ENCODE measurements around the gene CEP72. TPM values are rescaled to one million over a fixed set of nuclear protein-coding genes. Genes with fewer than 3 reads are reported as not detected.

The CEP72 gene
- total RNA-seq, 1 donor from 2014 or later = 27.8 TPM

- peaks cover 4% of the 10 kb centered on the region for H3K9me3 Mint-ChIP-seq
- H3K4me3 Mint-ChIP-seq = peak overlapping the region; percentile 92
- peak; percentile 25 for DNase-seq (ENCODE audit: extremely low spot score, unreplicated experiment)
- peaks cover 22% of the 10 kb centered on the region for H3K4me1 Mint-ChIP-seq (ENCODE audit: unreplicated experiment)
- no peaks in the 10 kb centered on the region for H3K27me3 Mint-ChIP-seq
- peaks cover 30% of the 10 kb centered on the region for H3K36me3 Mint-ChIP-seq
- TF ChIP-seq CTCF (conservative IDR thresholded peaks at IDR 0.05) = no peak
- H3K27ac Mint-ChIP-seq = peak overlapping the region; percentile 90
Observed at GRCh38 chr5:612498-613424, 621 bp downstream of the CEP72 start.

- peaks cover 41% of the 10 kb centered on the region for H3K36me3 Mint-ChIP-seq
- peak; percentile 60 for DNase-seq (ENCODE audit: extremely low spot score, unreplicated experiment)
- peaks cover 17% of the 10 kb centered on the region for H3K4me1 Mint-ChIP-seq (ENCODE audit: unreplicated experiment)
- no peak overlapping the region for H3K27ac Mint-ChIP-seq
- peak overlapping the region; percentile 40 for H3K4me3 Mint-ChIP-seq
- no peak for TF ChIP-seq CTCF (conservative IDR thresholded peaks at IDR 0.05)
- H3K9me3 Mint-ChIP-seq = peaks cover 4% of the 10 kb centered on the region
- no peaks in the 10 kb centered on the region for H3K27me3 Mint-ChIP-seq
Observed at GRCh38 chr5:616484-617039, 4.4 kb downstream of the CEP72 start.

GRCh38 chr5:617896-618295 lies 5.8 kb downstream of the CEP72 start:
- TF ChIP-seq CTCF (conservative IDR thresholded peaks at IDR 0.05) = no peak
- Mint-ChIP-seq H3K36me3 (peaks cover 38% of the 10 kb centered on the region), H3K27me3 (no peaks in the 10 kb centered on the region), H3K4me1 (ENCODE audit: unreplicated experiment) (peaks cover 14% of the 10 kb centered on the region), H3K9me3 (peaks cover 2% of the 10 kb centered on the region), H3K4me3 (no peak overlapping the region), H3K27ac (no peak overlapping the region)
- peak; percentile 47 for DNase-seq (ENCODE audit: extremely low spot score, unreplicated experiment)

GRCh38 chr5:618450-618849 lies 6.3 kb downstream of the CEP72 start:
- no peak overlapping the region for H3K4me3 Mint-ChIP-seq

GRCh38 chr5:619444-619843 lies 7.3 kb downstream of the CEP72 start:
- no peak for TF ChIP-seq CTCF (conservative IDR thresholded peaks at IDR 0.05)
- Mint-ChIP-seq H3K9me3 (no peaks in the 10 kb centered on the region), H3K27ac (no peak overlapping the region), H3K4me1 (ENCODE audit: unreplicated experiment) (peaks cover 11% of the 10 kb centered on the region), H3K36me3 (peaks cover 30% of the 10 kb centered on the region), H3K27me3 (no peaks in the 10 kb centered on the region), H3K4me3 (no peak overlapping the region)
- DNase-seq (ENCODE audit: extremely low spot score, unreplicated experiment) = peak; percentile 40

More at GRCh38 chr5:618450-618849, 6.3 kb downstream of the CEP72 start:
- Mint-ChIP-seq H3K9me3 (no peaks in the 10 kb centered on the region), H3K4me1 (ENCODE audit: unreplicated experiment) (peaks cover 11% of the 10 kb centered on the region), H3K27me3 (no peaks in the 10 kb centered on the region), H3K27ac (no peak overlapping the region), H3K36me3 (peaks cover 36% of the 10 kb centered on the region)
- DNase-seq (ENCODE audit: extremely low spot score, unreplicated experiment) = peak; percentile 18
- TF ChIP-seq CTCF (conservative IDR thresholded peaks at IDR 0.05) = no peak
